Mesothelial cell of epicardium (in vitro differentiated cells): ENCODE measurements around the gene PARP9. TPM values are rescaled to one million over a fixed set of nuclear protein-coding genes. Genes with fewer than 3 reads are reported as not detected.

Source experiments
- DNase-seq, 2 experiments: peaks; one replicate each; pipeline ENCODE4 v3.0.0; 2021; ENCODE audit warnings: low spot score in 2 of 2; ENCODE audit not compliant: unreplicated experiment in 2 of 2
- H3K27ac Mint-ChIP-seq: 2 replicates; pipeline ENCODE4 v1.8.0; 2021; ENCODE audit warnings: mixed read lengths
- H3K27me3 Mint-ChIP-seq: 2 replicates; pipeline ENCODE4 v1.8.0; 2021; ENCODE audit warnings: low read depth, mixed read lengths
- H3K36me3 Mint-ChIP-seq: 2 replicates; pipeline ENCODE4 v1.8.0; 2021; ENCODE audit warnings: mixed read lengths
- H3K4me1 Mint-ChIP-seq: 2 replicates; pipeline ENCODE4 v1.8.0; 2021; ENCODE audit warnings: mixed read lengths
- H3K4me3 Mint-ChIP-seq: 2 replicates; pipeline ENCODE4 v1.8.0; 2021; ENCODE audit warnings: mild to moderate bottlenecking, moderate library complexity, mixed read lengths
- H3K9me3 Mint-ChIP-seq: 2 replicates; pipeline ENCODE4 v1.8.0; 2021; ENCODE audit warnings: mixed read lengths
- CTCF ChIP-seq: fragments of 200-600 bp; sonication (generic); IDR thresholded peaks from one replicate; pipeline ENCODE4 v1.5.0; 2021; ENCODE audit warnings: antibody characterized with exemption; ENCODE audit not compliant: unreplicated experiment
- total RNA-seq: library from RNA; stranded (reverse); gene quantifications from 3 replicates; pipeline ENCODE4 v1.2.1, GENCODE V29; 2021

PARP9 gene
- total RNA-seq, 1 donor from 2014 or later: 32.5 TPM

DNA sequence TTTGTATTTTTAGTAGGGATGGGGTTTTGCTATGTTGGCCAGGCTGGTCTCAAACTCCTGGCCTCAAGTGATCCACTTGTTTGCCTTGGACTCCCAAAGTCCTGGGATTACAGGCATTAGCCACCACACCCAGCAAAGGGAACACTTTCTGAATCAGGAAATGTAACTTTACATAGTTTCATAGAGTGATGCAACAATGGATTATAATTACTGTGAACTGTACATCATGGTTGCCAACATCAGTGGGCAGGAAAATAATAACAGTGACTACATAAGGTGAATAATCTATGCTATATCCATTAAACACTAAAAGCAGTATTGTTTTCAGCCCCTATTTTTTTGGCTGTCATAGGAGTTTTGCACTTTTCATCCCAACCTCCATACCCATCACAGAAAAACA lies 44.4 kb downstream of the PARP9 start:
- Mint-ChIP-seq H3K36me3 (no peaks in the 10 kb centered on the region), H3K27ac (no peak overlapping the region), H3K27me3 (peaks cover 3% of the 10 kb centered on the region), H3K9me3 (no peaks in the 10 kb centered on the region), H3K4me3 (no peak overlapping the region), H3K4me1 (peaks cover 3% of the 10 kb centered on the region)
- TF ChIP-seq CTCF: no peak
- no peak for DNase-seq

- DNase-seq: no peak
- Mint-ChIP-seq H3K4me1 (peaks cover 14% of the 10 kb centered on the region), H3K9me3 (no peaks in the 10 kb centered on the region), H3K27me3 (peaks cover 3% of the 10 kb centered on the region), H3K4me3 (no peak overlapping the region), H3K36me3 (no peaks in the 10 kb centered on the region), H3K27ac (no peak overlapping the region)
- no peak for TF ChIP-seq CTCF
These were observed 47.2 kb downstream of the PARP9 start for GRCh38 chr3:122516846-122517360.

DNA sequence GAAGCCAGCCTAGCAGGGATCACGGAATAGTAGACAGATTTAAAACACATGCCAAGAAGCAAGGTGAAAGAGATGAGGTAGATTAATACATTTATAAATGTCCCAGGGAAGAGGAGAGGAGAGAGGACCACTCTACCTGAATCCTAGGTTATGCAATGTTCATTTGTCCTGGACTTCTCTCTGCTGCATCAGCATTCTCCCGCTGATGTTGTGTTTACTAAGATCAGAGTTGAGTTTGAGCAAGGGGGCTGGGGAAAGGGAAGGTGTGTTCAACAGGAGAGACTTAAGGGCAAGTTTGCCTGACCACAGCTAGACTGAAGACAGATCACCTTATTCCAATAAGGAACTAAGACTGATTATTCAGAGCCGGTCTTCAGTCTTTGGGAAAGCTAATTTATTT lies 48.2 kb downstream of the PARP9 start:
- H3K27me3 Mint-ChIP-seq: peaks cover 3% of the 10 kb centered on the region
- H3K9me3 Mint-ChIP-seq: no peaks in the 10 kb centered on the region
- DNase-seq: no peak
- H3K4me3 Mint-ChIP-seq: peak overlapping the region; percentile 31
- H3K27ac Mint-ChIP-seq: no peak overlapping the region
- TF ChIP-seq CTCF: no peak
- no peaks in the 10 kb centered on the region for H3K36me3 Mint-ChIP-seq
- peaks cover 23% of the 10 kb centered on the region for H3K4me1 Mint-ChIP-seq

GRCh38 chr3:122515020-122515468 lies 49.1 kb downstream of the PARP9 start:
- Mint-ChIP-seq H3K4me3 (peak overlapping the region; percentile 85), H3K27ac (peak overlapping the region; percentile 90), H3K9me3 (peaks cover 1% of the 10 kb centered on the region), H3K27me3 (peaks cover 3% of the 10 kb centered on the region), H3K4me1 (peaks cover 23% of the 10 kb centered on the region), H3K36me3 (no peaks in the 10 kb centered on the region)
- DNase-seq: no peak
- no peak for TF ChIP-seq CTCF

DNA sequence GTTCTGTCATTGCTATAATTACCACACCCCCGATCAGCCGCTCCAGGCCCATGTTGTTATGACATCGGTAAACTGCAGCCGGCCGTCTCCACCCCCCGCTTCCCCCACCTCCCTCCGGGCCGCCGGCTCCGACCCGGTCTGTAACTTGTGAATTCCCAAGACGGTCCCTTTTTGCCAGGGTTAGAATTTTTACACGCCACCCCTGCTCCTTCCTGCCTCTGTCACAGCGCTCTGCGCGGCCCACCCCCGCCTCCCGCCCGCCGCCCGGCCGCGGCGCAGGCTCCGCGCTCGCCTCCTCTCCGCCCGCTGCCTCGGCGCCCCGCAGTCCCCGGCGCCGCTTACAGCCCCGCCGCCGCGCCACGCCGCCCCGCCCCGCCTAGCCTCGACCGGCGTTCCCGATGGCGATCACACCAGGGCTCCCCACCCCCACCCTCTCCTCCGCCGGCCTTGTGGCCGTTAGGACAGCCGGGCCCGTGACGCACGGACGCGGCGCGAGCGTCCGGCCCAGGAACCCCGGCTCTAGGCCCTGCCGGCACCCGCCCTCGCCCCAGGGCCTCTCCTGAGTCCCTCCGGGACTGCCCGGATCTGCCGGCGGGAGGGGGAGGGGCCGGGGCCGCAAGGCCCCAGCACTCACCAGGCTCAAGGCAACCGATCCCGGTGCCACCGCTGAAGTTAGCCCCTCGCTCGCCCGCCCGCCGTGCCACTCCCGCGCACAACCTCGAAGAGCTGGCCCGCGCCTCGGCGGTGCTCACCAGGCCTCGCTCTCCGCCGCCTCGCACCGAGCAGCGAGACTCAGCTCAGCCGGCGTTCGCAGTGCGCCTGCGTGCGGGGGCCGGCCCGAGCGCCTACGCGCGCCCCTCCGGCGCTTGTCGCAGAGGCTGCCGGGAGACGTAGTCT lies 49.7 kb downstream of the PARP9 start, which contains the start of gene KPNA1:
Gene KPNA1, minus strand, starts transcription at position 817 of the 897 bp plus-strand sequence. CDS start 18,374 bp downstream, outside the sequence.
- H3K36me3 Mint-ChIP-seq: no peaks in the 10 kb centered on the region
- H3K27ac Mint-ChIP-seq: peak within 1 kb of the TSS; percentile 94
- peak; percentile 86 to 91 for DNase-seq
- peaks cover 23% of the 10 kb centered on the region for H3K4me1 Mint-ChIP-seq
- no peak for TF ChIP-seq CTCF
- H3K27me3 Mint-ChIP-seq: peaks cover 3% of the 10 kb centered on the region
- H3K4me3 Mint-ChIP-seq: peak within 1 kb of the TSS; percentile 85
- peaks cover 8% of the 10 kb centered on the region for H3K9me3 Mint-ChIP-seq
